ENCODE measurements around the gene HCN3.
"Not testable (repeated sequence)": the region's sequence is repeated elsewhere in the genome, so short reads cannot be mapped to it uniquely, and the experiment has no call there.

Gene HCN3

GRCh38 chr1:155277070-155277901, at the start of gene HCN3:
TSS of gene HCN3 (plus strand) at chr1:155277463. CDS start at chr1:155277591, 128 bp downstream.
- peak; percentile 94 to 95 for DNase-seq

GRCh38 chr1:155228096-155228427, 49.2 kb upstream of the HCN3 start:
- DNase-seq, result no peak

- DNase-seq, result not testable (repeated sequence)
Observed at GRCh38 chr1:155231302-155231701, 46.0 kb upstream of the HCN3 start.

GRCh38 chr1:155232001-155232978, 45.0 kb upstream of the HCN3 start:
- DNase-seq, result not testable (repeated sequence)

DNA sequence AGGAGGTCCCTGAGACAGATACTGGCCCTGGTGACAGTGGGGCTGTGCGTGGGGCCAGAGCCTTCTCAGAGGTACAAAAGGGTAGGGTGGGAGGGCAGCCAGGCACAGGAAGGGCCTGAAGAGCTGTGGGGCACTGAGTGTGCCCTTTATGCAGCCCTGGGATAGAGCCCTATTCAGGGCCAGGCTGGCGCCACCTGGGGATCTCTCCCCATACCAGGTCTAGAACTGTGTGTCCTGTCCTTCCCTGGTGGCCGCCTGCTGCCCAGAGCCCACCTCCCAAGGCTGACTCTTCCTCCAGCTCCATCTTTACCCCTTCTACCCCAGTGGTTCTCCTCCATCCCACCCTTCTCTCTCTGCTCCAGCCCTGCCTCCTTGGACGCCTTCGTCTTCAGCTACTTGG, 43.8 kb upstream of the HCN3 start:
- DNase-seq, result not testable (repeated sequence)

DNA sequence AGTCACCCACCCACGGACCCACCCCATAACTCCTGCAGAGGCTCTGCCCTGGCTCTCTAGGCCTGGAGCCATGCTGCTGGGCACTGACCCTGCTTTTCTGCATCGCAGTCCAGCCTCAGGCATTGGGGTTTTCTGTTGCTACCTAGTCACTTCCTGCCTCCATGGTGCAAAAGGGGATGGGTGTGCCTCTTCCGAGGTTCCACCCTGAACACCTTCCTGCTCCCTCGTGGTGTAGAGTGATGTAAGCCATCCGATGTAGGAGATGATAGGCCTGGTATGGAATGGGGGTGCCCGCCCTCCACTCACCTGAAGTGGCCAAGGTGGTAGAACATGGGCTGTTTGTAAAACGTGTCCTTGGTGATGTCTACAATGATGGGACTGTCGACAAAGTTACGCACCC, 41.9 kb upstream of the HCN3 start:
- not testable (repeated sequence) for DNase-seq

- DNase-seq, result no peak
Observed at GRCh38 chr1:155236451-155236850, 40.8 kb upstream of the HCN3 start.

GRCh38 chr1:155241069-155241679, 36.1 kb upstream of the HCN3 start:
- peak; percentile 43 to 61 for DNase-seq

DNA sequence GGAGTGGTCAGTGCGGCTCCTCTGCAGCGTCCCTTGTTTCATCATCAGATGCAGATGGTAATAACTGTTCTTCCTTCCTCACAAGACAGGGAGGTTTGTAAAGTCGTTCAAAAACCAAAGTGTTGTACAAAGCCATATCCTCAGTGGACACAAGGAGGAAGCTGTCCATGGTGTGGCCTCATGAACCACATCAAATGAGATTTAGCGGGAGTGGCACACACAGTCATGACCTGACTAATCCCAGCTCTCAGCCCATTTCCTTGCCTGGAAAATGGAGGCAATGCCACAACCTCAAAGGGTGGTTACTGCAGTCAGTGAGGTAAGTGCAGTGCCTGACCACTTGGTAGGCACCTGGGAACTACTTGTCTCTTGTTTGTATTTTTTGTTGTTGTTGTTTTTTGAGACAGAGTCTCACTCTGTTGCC, 35.4 kb upstream of the HCN3 start:
- DNase-seq, result no peak

DNA sequence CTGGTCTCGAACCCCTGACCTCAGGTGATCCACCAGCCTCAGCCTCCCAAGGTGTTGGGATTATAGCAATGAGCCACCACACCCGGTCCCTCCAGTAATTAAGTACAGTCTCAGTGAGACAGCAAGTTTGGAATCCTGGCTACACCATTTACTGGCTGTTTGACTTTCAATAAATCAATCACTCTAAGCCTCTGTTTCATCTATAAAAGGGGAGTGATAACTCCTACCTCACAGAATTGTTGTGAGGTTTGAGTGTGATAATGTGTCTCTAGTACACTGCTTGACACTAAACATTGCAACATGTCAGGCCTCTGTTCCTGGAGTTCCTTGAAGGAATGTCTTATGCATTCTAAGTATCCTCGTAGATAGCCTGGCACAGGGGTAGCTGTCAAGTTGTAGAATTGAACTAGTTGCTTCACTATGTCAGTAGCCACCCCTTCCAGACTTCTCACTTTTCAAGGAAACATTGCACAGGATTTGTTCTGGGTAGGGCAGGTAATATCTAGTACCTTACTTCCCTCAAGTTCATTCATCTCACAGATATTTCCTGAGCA, 34.4 kb upstream of the HCN3 start:
- DNase-seq, result no peak

- DNase-seq, result peak; percentile 81 to 90
Observed at GRCh38 chr1:155244368-155245162, 32.7 kb upstream of the HCN3 start.

- no peak for DNase-seq
Observed at GRCh38 chr1:155245163-155245524, 32.1 kb upstream of the HCN3 start.

GRCh38 chr1:155246796-155247195, 30.5 kb upstream of the HCN3 start:
- DNase-seq, result not testable (repeated sequence)

- DNase-seq, result no peak
Observed at GRCh38 chr1:155247667-155248553, 29.4 kb upstream of the HCN3 start.

DNA sequence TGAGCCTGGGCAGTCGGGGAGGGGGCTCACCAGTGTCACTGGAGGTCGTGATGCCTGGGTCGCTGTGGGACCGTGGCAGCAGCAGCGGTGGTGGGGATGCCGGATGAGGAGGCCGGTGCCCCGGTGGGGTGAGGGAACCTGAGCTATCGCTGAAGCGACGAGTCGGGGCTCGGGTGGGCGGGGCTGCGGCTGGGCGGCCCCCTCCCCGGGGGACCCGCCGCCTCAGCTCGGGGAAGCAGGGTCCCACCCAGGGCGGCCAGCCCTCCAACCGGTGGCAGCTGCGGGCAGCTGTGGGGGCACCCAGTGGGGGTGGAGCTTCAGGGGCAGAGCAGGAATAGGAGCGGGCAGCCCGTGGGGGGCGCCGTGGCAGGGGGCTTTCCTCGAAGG, 27.0 kb upstream of the HCN3 start:
- DNase-seq, result no peak

DNA sequence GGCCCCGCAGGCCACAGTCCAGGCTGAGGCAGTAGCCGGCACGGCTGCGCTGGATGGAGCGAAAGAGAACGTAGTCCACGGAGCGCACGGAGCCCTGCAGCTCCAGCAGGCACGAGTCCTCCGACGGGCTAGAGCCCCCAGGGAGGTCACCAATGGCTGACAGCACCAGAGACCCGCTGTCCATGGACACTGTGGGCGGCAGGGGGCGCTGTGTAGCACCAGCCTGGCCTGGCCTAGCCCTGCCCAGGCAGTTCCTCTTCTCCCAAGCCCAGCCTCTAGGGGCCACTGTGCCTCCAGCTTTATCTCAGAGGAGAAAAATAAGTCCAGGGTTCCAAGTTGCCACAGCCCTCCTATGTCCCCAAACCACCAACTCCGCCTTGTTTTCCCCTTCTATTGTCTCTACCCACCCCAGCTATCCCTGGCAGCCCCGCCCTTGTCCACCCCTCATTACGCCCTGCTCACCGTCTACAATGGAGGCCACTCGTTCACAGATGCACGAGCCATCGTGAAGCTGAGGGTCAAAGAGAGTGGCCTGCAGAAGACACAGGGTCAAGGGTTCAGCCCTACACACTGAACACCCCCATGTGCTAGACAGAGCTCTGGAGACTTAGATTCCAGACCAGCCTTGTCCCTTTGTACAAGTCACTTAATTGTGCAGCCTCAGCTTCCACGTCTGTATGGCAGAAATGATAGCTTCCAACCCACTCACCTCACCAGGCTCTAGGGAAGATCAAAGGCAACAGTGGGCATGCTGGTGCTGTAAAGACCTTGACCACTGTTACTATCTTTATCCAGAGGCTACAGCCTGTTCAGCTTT, 26.4 kb upstream of the HCN3 start:
- peak; percentile 90 to 97 for DNase-seq

- no peak for DNase-seq
Observed at GRCh38 chr1:155251566-155251965, 25.7 kb upstream of the HCN3 start.

- DNase-seq, result no peak
Observed at GRCh38 chr1:155253208-155253607, 24.1 kb upstream of the HCN3 start.

- no peak for DNase-seq
Observed at GRCh38 chr1:155253797-155254196, 23.5 kb upstream of the HCN3 start.

GRCh38 chr1:155254228-155254713, 23.0 kb upstream of the HCN3 start:
- no peak for DNase-seq

All from stimulated activated CD4-positive, alpha-beta T cell treated with anti-CD3 and anti-CD28 coated beads, Interleukin-4, amount 100 ng/mL, for 4 hours (primary cell).